ENCODE measurements around the gene CARMIL3.
"Not testable (repeated sequence)": the region's sequence is repeated elsewhere in the genome, so short reads cannot be mapped to it uniquely, and the experiment has no call there.

Gene CARMIL3

GRCh38 chr14:24020520-24020919 lies 31.3 kb upstream of the CARMIL3 start:
- H3K4me1 ChIP-seq (ENCODE audit: control insufficient read depth, insufficient read depth, low read length); H3K36me3 ChIP-seq (ENCODE audit: control insufficient read depth, insufficient read depth, low read length); H3K9me3 ChIP-seq (ENCODE audit: control insufficient read depth, insufficient read depth, low read length); H3K27me3 ChIP-seq (ENCODE audit: control insufficient read depth, insufficient read depth, low read length); H3K4me3 ChIP-seq (ENCODE audit: low read depth, low read length); H3K9ac ChIP-seq (ENCODE audit: low read depth, low read length); H3K27ac ChIP-seq (ENCODE audit: low read depth, low read length): not testable (repeated sequence)

- H3K9ac ChIP-seq (ENCODE audit: low read depth, low read length); H3K4me3 ChIP-seq (ENCODE audit: low read depth, low read length); H3K27me3 ChIP-seq (ENCODE audit: control insufficient read depth, insufficient read depth, low read length); H3K4me1 ChIP-seq (ENCODE audit: control insufficient read depth, insufficient read depth, low read length); H3K9me3 ChIP-seq (ENCODE audit: control insufficient read depth, insufficient read depth, low read length); H3K36me3 ChIP-seq (ENCODE audit: control insufficient read depth, insufficient read depth, low read length); H3K27ac ChIP-seq (ENCODE audit: low read depth, low read length): not testable (repeated sequence)
Observed at GRCh38 chr14:24024939-24025418, 26.8 kb upstream of the CARMIL3 start.

GRCh38 chr14:24029687-24030086 lies 22.1 kb upstream of the CARMIL3 start:
- H3K36me3 ChIP-seq (ENCODE audit: control insufficient read depth, insufficient read depth, low read length); H3K27me3 ChIP-seq (ENCODE audit: control insufficient read depth, insufficient read depth, low read length); H3K4me3 ChIP-seq (ENCODE audit: low read depth, low read length); H3K9ac ChIP-seq (ENCODE audit: low read depth, low read length); H3K27ac ChIP-seq (ENCODE audit: low read depth, low read length); H3K9me3 ChIP-seq (ENCODE audit: control insufficient read depth, insufficient read depth, low read length); H3K4me1 ChIP-seq (ENCODE audit: control insufficient read depth, insufficient read depth, low read length): not testable (repeated sequence)

GRCh38 chr14:24031331-24031730 lies 20.5 kb upstream of the CARMIL3 start:
- H3K4me1 ChIP-seq (ENCODE audit: control insufficient read depth, insufficient read depth, low read length) = not testable (repeated sequence)

GRCh38 chr14:24032727-24033418 lies 18.9 kb upstream of the CARMIL3 start:
- no peaks in the 10 kb centered on the region for H3K36me3 ChIP-seq (ENCODE audit: control insufficient read depth, insufficient read depth, low read length)
- H3K4me1 ChIP-seq (ENCODE audit: control insufficient read depth, insufficient read depth, low read length) = no peaks in the 10 kb centered on the region
- no peaks in the 10 kb centered on the region for H3K27me3 ChIP-seq (ENCODE audit: control insufficient read depth, insufficient read depth, low read length)

More at GRCh38 chr14:24031331-24031730, 20.5 kb upstream of the CARMIL3 start:
- H3K9ac ChIP-seq (ENCODE audit: low read depth, low read length); H3K36me3 ChIP-seq (ENCODE audit: control insufficient read depth, insufficient read depth, low read length); H3K9me3 ChIP-seq (ENCODE audit: control insufficient read depth, insufficient read depth, low read length); H3K27me3 ChIP-seq (ENCODE audit: control insufficient read depth, insufficient read depth, low read length); H3K27ac ChIP-seq (ENCODE audit: low read depth, low read length); H3K4me3 ChIP-seq (ENCODE audit: low read depth, low read length): not testable (repeated sequence)

GRCh38 chr14:24035769-24036168 lies 16.0 kb upstream of the CARMIL3 start:
- not testable (repeated sequence) for H3K36me3 ChIP-seq (ENCODE audit: control insufficient read depth, insufficient read depth, low read length); H3K9me3 ChIP-seq (ENCODE audit: control insufficient read depth, insufficient read depth, low read length); H3K9ac ChIP-seq (ENCODE audit: low read depth, low read length); H3K27ac ChIP-seq (ENCODE audit: low read depth, low read length); H3K27me3 ChIP-seq (ENCODE audit: control insufficient read depth, insufficient read depth, low read length); H3K4me1 ChIP-seq (ENCODE audit: control insufficient read depth, insufficient read depth, low read length)
- peak overlapping the region; percentile 80 for H3K4me3 ChIP-seq (ENCODE audit: low read depth, low read length)

More at GRCh38 chr14:24032727-24033418, 18.9 kb upstream of the CARMIL3 start:
- Histone ChIP-seq H3K9ac (ENCODE audit: low read depth, low read length) (no peak overlapping the region), H3K9me3 (ENCODE audit: control insufficient read depth, insufficient read depth, low read length) (no peaks in the 10 kb centered on the region), H3K27ac (ENCODE audit: low read depth, low read length) (no peak overlapping the region), H3K4me3 (ENCODE audit: low read depth, low read length) (no peak overlapping the region)

- H3K27me3 ChIP-seq (ENCODE audit: control insufficient read depth, insufficient read depth, low read length) = no peaks in the 10 kb centered on the region
- H3K4me3 ChIP-seq (ENCODE audit: low read depth, low read length) = peak overlapping the region; percentile 80
- H3K9ac ChIP-seq (ENCODE audit: low read depth, low read length) = peak overlapping the region; percentile 45; the same call in 1 of the 2 replicates
- no peaks in the 10 kb centered on the region for H3K4me1 ChIP-seq (ENCODE audit: control insufficient read depth, insufficient read depth, low read length)
- no peaks in the 10 kb centered on the region for H3K9me3 ChIP-seq (ENCODE audit: control insufficient read depth, insufficient read depth, low read length)
- peak overlapping the region; percentile 72 for H3K27ac ChIP-seq (ENCODE audit: low read depth, low read length)
- no peaks in the 10 kb centered on the region for H3K36me3 ChIP-seq (ENCODE audit: control insufficient read depth, insufficient read depth, low read length)
Observed at GRCh38 chr14:24036169-24036962, 15.4 kb upstream of the CARMIL3 start.

- not testable (repeated sequence) for H3K9ac ChIP-seq (ENCODE audit: low read depth, low read length); H3K27ac ChIP-seq (ENCODE audit: low read depth, low read length); H3K4me1 ChIP-seq (ENCODE audit: control insufficient read depth, insufficient read depth, low read length); H3K9me3 ChIP-seq (ENCODE audit: control insufficient read depth, insufficient read depth, low read length); H3K27me3 ChIP-seq (ENCODE audit: control insufficient read depth, insufficient read depth, low read length); H3K36me3 ChIP-seq (ENCODE audit: control insufficient read depth, insufficient read depth, low read length)
- peak overlapping the region; percentile 80 for H3K4me3 ChIP-seq (ENCODE audit: low read depth, low read length)
Observed at GRCh38 chr14:24036963-24037657, 14.7 kb upstream of the CARMIL3 start.

- Histone ChIP-seq H3K9me3 (ENCODE audit: control insufficient read depth, insufficient read depth, low read length) (no peaks in the 10 kb centered on the region), H3K4me3 (ENCODE audit: low read depth, low read length) (no peak overlapping the region), H3K27me3 (ENCODE audit: control insufficient read depth, insufficient read depth, low read length) (no peaks in the 10 kb centered on the region), H3K4me1 (ENCODE audit: control insufficient read depth, insufficient read depth, low read length) (no peaks in the 10 kb centered on the region), H3K9ac (ENCODE audit: low read depth, low read length) (no peak overlapping the region), H3K36me3 (ENCODE audit: control insufficient read depth, insufficient read depth, low read length) (no peaks in the 10 kb centered on the region), H3K27ac (ENCODE audit: low read depth, low read length) (no peak overlapping the region)
Observed at GRCh38 chr14:24037658-24038037, 14.2 kb upstream of the CARMIL3 start.

GRCh38 chr14:24038686-24039085 lies 13.1 kb upstream of the CARMIL3 start:
- Histone ChIP-seq H3K9me3 (ENCODE audit: control insufficient read depth, insufficient read depth, low read length) (no peaks in the 10 kb centered on the region), H3K4me3 (ENCODE audit: low read depth, low read length) (no peak overlapping the region), H3K27me3 (ENCODE audit: control insufficient read depth, insufficient read depth, low read length) (no peaks in the 10 kb centered on the region), H3K27ac (ENCODE audit: low read depth, low read length) (no peak overlapping the region), H3K9ac (ENCODE audit: low read depth, low read length) (no peak overlapping the region), H3K4me1 (ENCODE audit: control insufficient read depth, insufficient read depth, low read length) (no peaks in the 10 kb centered on the region), H3K36me3 (ENCODE audit: control insufficient read depth, insufficient read depth, low read length) (no peaks in the 10 kb centered on the region)

- H3K36me3 ChIP-seq (ENCODE audit: control insufficient read depth, insufficient read depth, low read length) = no peaks in the 10 kb centered on the region
Observed at GRCh38 chr14:24040692-24041091, 11.1 kb upstream of the CARMIL3 start.

More at GRCh38 chr14:24040692-24041091, 11.1 kb upstream of the CARMIL3 start:
- no peak overlapping the region for H3K4me3 ChIP-seq (ENCODE audit: low read depth, low read length)
- no peaks in the 10 kb centered on the region for H3K9me3 ChIP-seq (ENCODE audit: control insufficient read depth, insufficient read depth, low read length)
- H3K27me3 ChIP-seq (ENCODE audit: control insufficient read depth, insufficient read depth, low read length) = no peaks in the 10 kb centered on the region
- no peak overlapping the region for H3K27ac ChIP-seq (ENCODE audit: low read depth, low read length)
- no peaks in the 10 kb centered on the region for H3K4me1 ChIP-seq (ENCODE audit: control insufficient read depth, insufficient read depth, low read length)
- H3K9ac ChIP-seq (ENCODE audit: low read depth, low read length) = no peak overlapping the region

Measured in HUES48 (cell line).